Glutamatergic neuron (in vitro differentiated cells): Measurements from ENCODE around the gene DNAJB6. TPM values are rescaled to one million over a fixed set of nuclear protein-coding genes. Genes with fewer than 3 reads are reported as not detected.

Experiments
- DNase-seq: peaks from one replicate; pipeline ENCODE4 v3.0.0; 2022
- H3K27ac Mint-ChIP-seq: one replicate; pipeline ENCODE4 v1.8.0; 2020; ENCODE audit warnings: mild to moderate bottlenecking, mixed read lengths, inconsistent platforms; ENCODE audit not compliant: unreplicated experiment
- H3K27me3 Mint-ChIP-seq: one replicate; pipeline ENCODE4 v1.8.0; 2020; ENCODE audit warnings: mild to moderate bottlenecking, moderate library complexity, mixed read lengths, inconsistent platforms; ENCODE audit not compliant: unreplicated experiment
- H3K36me3 Mint-ChIP-seq: one replicate; pipeline ENCODE4 v1.8.0; 2020; ENCODE audit warnings: mild to moderate bottlenecking, mixed read lengths, inconsistent platforms; ENCODE audit not compliant: unreplicated experiment
- H3K4me1 Mint-ChIP-seq: one replicate; pipeline ENCODE4 v1.8.0; 2020; ENCODE audit warnings: mild to moderate bottlenecking, low read depth, mixed read lengths, inconsistent platforms; ENCODE audit not compliant: unreplicated experiment
- H3K4me3 Mint-ChIP-seq: one replicate; pipeline ENCODE4 v1.8.0; 2020; ENCODE audit warnings: mild to moderate bottlenecking, mixed read lengths, inconsistent platforms; ENCODE audit not compliant: unreplicated experiment
- H3K9me3 Mint-ChIP-seq: one replicate; pipeline ENCODE4 v1.8.0; 2020; ENCODE audit warnings: mild to moderate bottlenecking, moderate library complexity, mixed read lengths, inconsistent platforms; ENCODE audit not compliant: unreplicated experiment
- total RNA-seq: library from RNA; stranded (reverse); fragmentation: NEBNext Ultra II Directional; extraction: Animal tissue kit (Norgen Biotek cat#: 25700); gene quantifications from one replicate; pipeline ENCODE4 v1.2.1, GENCODE V29; 2021; ENCODE audit not compliant: unreplicated experiment
- TF ChIP-seq, protein P1 (sequence below): fragments of 200-600 bp; sonication (generic); IDR thresholded peaks from one replicate; pipeline ENCODE4 v1.5.0; 2021; ENCODE audit not compliant: partially characterized antibody, unreplicated experiment

The DNAJB6 gene
- total RNA-seq, 1 donor from 2014 or later = 120 TPM

DNA sequence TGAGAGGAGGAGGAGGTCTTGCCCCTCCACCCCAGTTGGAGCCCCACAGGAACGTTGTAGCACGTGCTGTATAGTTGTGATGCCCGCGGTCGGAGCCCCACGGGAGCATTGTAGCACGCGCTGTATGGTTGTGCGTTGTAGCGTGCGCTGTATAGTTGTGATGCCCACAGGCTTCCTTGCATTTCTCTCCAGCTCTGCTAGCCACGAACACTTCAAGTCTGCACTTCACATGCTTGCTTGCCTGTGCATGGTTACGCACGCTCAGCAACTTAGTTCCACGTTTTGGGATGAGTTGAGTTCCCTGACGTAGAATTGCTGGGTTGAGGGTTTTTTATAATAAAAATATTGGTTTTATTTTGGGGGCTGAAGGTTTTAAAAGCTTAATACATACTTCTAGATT, 41.6 kb downstream of the DNAJB6 start:
- H3K4me1 Mint-ChIP-seq = peaks cover 41% of the 10 kb centered on the region
- TF ChIP-seq, protein P1, sequence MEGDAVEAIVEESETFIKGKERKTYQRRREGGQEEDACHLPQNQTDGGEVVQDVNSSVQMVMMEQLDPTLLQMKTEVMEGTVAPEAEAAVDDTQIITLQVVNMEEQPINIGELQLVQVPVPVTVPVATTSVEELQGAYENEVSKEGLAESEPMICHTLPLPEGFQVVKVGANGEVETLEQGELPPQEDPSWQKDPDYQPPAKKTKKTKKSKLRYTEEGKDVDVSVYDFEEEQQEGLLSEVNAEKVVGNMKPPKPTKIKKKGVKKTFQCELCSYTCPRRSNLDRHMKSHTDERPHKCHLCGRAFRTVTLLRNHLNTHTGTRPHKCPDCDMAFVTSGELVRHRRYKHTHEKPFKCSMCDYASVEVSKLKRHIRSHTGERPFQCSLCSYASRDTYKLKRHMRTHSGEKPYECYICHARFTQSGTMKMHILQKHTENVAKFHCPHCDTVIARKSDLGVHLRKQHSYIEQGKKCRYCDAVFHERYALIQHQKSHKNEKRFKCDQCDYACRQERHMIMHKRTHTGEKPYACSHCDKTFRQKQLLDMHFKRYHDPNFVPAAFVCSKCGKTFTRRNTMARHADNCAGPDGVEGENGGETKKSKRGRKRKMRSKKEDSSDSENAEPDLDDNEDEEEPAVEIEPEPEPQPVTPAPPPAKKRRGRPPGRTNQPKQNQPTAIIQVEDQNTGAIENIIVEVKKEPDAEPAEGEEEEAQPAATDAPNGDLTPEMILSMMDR = no peak
- H3K27me3 Mint-ChIP-seq = peaks cover 7% of the 10 kb centered on the region
- H3K9me3 Mint-ChIP-seq = peaks cover 3% of the 10 kb centered on the region
- peaks cover 5% of the 10 kb centered on the region for H3K36me3 Mint-ChIP-seq
- DNase-seq = no peak
- no peak overlapping the region for H3K27ac Mint-ChIP-seq
- H3K4me3 Mint-ChIP-seq = no peak overlapping the region

DNA sequence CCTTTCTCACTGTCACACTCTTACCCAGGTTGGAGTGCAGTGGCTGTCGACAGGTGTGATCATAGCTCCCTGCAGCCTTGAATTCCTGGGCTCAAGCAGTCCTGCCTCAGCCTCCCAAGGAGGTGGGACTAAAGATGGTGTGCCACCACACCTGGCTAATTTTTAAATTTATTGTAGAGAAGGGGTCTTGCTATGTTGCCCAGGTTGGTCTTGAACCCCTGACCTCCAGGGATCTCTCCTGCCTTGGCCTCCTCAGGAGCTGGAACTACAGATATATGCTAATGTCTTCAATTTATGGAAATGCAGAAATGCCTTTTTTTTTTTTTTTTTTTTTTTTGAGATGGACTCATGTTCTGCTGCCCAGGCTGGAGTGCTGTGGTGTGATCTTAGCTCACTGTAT, 42.7 kb downstream of the DNAJB6 start:
- no peak overlapping the region for H3K27ac Mint-ChIP-seq
- DNase-seq = no peak
- H3K4me3 Mint-ChIP-seq = no peak overlapping the region
- peaks cover 7% of the 10 kb centered on the region for H3K27me3 Mint-ChIP-seq
- peaks cover 5% of the 10 kb centered on the region for H3K36me3 Mint-ChIP-seq
- peaks cover 47% of the 10 kb centered on the region for H3K4me1 Mint-ChIP-seq
- H3K9me3 Mint-ChIP-seq = peaks cover 3% of the 10 kb centered on the region
- TF ChIP-seq, protein P1 = no peak

DNA sequence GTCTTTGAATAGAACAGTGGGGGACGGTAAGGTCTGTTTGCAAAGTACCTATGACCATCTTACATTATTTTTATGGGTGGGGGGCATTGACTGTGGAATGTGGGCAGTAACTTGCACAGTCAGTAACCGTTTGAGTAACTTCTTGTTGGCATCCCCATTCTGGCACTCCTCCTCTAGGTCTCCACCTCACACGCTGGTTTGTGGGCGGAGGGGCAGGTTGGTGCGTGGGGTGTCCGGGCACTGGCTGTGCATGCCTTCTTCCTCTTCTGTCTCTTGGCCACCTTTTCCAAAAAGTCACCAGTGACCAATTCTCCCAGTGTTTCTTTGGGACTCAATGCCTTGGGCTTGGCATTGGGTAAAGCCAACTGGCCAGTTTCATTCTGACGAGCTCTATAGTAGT, 43.6 kb downstream of the DNAJB6 start:
- Mint-ChIP-seq H3K27me3 (peaks cover 2% of the 10 kb centered on the region), H3K27ac (no peak overlapping the region), H3K9me3 (peaks cover 3% of the 10 kb centered on the region), H3K4me1 (peaks cover 42% of the 10 kb centered on the region), H3K36me3 (no peaks in the 10 kb centered on the region), H3K4me3 (no peak overlapping the region)
- TF ChIP-seq, protein P1 = no peak
- DNase-seq = no peak

DNA sequence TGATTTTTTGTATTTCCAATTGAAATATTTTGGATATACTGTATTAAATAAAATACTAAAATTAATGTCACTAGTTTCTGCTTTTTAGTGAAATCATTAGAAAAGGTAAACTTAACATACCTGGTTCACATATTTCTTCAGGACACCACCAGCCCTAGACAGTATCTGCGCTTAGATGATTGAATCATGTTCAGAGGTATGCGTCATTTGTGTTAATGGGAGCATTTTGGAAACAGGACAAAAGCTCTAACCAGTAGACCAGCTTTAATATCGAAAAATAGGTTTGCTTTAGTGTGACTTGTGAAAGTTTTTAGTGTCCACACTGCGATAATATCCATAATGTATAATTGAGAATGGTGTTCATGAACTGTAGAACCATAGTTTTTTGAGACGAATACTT, 47.1 kb downstream of the DNAJB6 start:
- H3K27me3 Mint-ChIP-seq = no peaks in the 10 kb centered on the region
- TF ChIP-seq, protein P1 = no peak
- no peak overlapping the region for H3K4me3 Mint-ChIP-seq
- H3K4me1 Mint-ChIP-seq = peaks cover 22% of the 10 kb centered on the region
- no peaks in the 10 kb centered on the region for H3K9me3 Mint-ChIP-seq
- H3K36me3 Mint-ChIP-seq = no peaks in the 10 kb centered on the region
- no peak overlapping the region for H3K27ac Mint-ChIP-seq
- no peak for DNase-seq

DNA sequence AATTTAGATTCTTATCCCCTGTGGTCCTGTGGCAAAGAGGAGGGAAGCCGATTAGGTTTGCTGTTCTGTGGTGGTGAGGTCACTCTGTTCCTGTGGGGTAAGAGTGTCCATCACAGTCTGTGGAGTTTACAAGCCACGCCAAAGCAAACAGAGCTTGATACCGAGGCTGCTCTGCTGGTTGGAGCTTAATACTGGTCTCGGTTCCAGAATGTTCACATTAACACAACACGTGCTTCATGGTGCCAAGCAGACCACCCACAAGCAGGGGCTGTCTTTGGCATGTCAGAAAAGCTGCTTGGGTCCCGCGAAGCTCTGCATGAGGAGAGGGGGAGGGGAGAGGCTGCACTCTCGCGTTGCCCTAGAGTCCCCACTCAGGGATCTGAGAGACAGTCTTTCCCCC, 47.5 kb downstream of the DNAJB6 start:
- no peak for DNase-seq
- Mint-ChIP-seq H3K27me3 (no peaks in the 10 kb centered on the region), H3K4me1 (peaks cover 26% of the 10 kb centered on the region), H3K27ac (peak overlapping the region; percentile 66), H3K4me3 (no peak overlapping the region), H3K9me3 (peaks cover 2% of the 10 kb centered on the region), H3K36me3 (no peaks in the 10 kb centered on the region)
- TF ChIP-seq, protein P1 = no peak
